ENCODE results near the gene PPEF2.

The PPEF2 gene

GRCh38 chr4:75881476-75881875 is 20.8 kb downstream of the PPEF2 start:
- H3K9me2 ChIP-seq (replicated peaks; ENCODE audit: insufficient read depth, low read length) = no peaks in the 10 kb centered on the region
- no peaks in the 10 kb centered on the region for H3K9me3 ChIP-seq (replicated peaks; ENCODE audit: insufficient read depth, low read length)
- no peaks in the 10 kb centered on the region for H3F3A ChIP-seq (ENCODE audit: insufficient read depth, low read length)
- DNase-seq = no peak
- no peak overlapping the region for H3K4me2 ChIP-seq (ENCODE audit: low read depth, low read length)
- no peak overlapping the region for H2AFZ ChIP-seq (ENCODE audit: low read length)
- no peaks in the 10 kb centered on the region for H3K4me1 ChIP-seq (ENCODE audit: low read length)
- H3K4me3 ChIP-seq (ENCODE audit: low read length) = no peak overlapping the region
- no peaks in the 10 kb centered on the region for H4K20me1 ChIP-seq (ENCODE audit: insufficient read depth, low read length)
- H3K9ac ChIP-seq (ENCODE audit: low read length) = no peak overlapping the region
- TF ChIP-seq EZH2 (optimal IDR thresholded peaks at IDR 0.05; ENCODE audit: low read depth, low read length) = no peak
- no peak for TF ChIP-seq EZH2phosphoT487 (IDR thresholded peaks at IDR 0.05; ENCODE audit: low read length)
- TF ChIP-seq CTCF (IDR thresholded peaks at IDR 0.05; ENCODE audit: low read length) = no peak
- no peaks in the 10 kb centered on the region for H3K36me3 ChIP-seq (replicated peaks; ENCODE audit: insufficient read depth, low read length)
- no peak overlapping the region for H3K27ac ChIP-seq (ENCODE audit: low read length)
- H3K79me2 ChIP-seq (ENCODE audit: low read length) = no peaks in the 10 kb centered on the region
- no peaks in the 10 kb centered on the region for H3K27me3 ChIP-seq (replicated peaks; ENCODE audit: insufficient read depth, low read length)

- Histone ChIP-seq H3K4me1 (ENCODE audit: low read length) (no peaks in the 10 kb centered on the region), H3K4me2 (ENCODE audit: low read depth, low read length) (no peak overlapping the region), H3F3A (ENCODE audit: insufficient read depth, low read length) (no peaks in the 10 kb centered on the region), H3K36me3 (replicated peaks; ENCODE audit: insufficient read depth, low read length) (no peaks in the 10 kb centered on the region), H3K4me3 (ENCODE audit: low read length) (no peak overlapping the region), H3K9ac (ENCODE audit: low read length) (no peak overlapping the region), H3K27ac (ENCODE audit: low read length) (no peak overlapping the region), H3K9me2 (replicated peaks; ENCODE audit: insufficient read depth, low read length) (no peaks in the 10 kb centered on the region), H2AFZ (ENCODE audit: low read length) (no peak overlapping the region), H3K9me3 (replicated peaks; ENCODE audit: insufficient read depth, low read length) (no peaks in the 10 kb centered on the region), H3K79me2 (ENCODE audit: low read length) (no peaks in the 10 kb centered on the region), H4K20me1 (ENCODE audit: insufficient read depth, low read length) (no peaks in the 10 kb centered on the region), H3K27me3 (replicated peaks; ENCODE audit: insufficient read depth, low read length) (no peaks in the 10 kb centered on the region)
- TF ChIP-seq EZH2phosphoT487 (IDR thresholded peaks at IDR 0.05; ENCODE audit: low read length) (no peak), CTCF (IDR thresholded peaks at IDR 0.05; ENCODE audit: low read length) (no peak), EZH2 (optimal IDR thresholded peaks at IDR 0.05; ENCODE audit: low read depth, low read length) (no peak)
- DNase-seq = no peak
These were observed 22.0 kb downstream of the PPEF2 start for GRCh38 chr4:75880278-75880677.

- no peaks in the 10 kb centered on the region for H3F3A ChIP-seq (ENCODE audit: insufficient read depth, low read length)
- DNase-seq = no peak
- no peak overlapping the region for H3K4me2 ChIP-seq (ENCODE audit: low read depth, low read length)
- TF ChIP-seq EZH2 (optimal IDR thresholded peaks at IDR 0.05; ENCODE audit: low read depth, low read length) (no peak), CTCF (IDR thresholded peaks at IDR 0.05; ENCODE audit: low read length) (no peak), EZH2phosphoT487 (IDR thresholded peaks at IDR 0.05; ENCODE audit: low read length) (no peak)
- no peaks in the 10 kb centered on the region for H3K36me3 ChIP-seq (replicated peaks; ENCODE audit: insufficient read depth, low read length)
- no peaks in the 10 kb centered on the region for H3K27me3 ChIP-seq (replicated peaks; ENCODE audit: insufficient read depth, low read length)
- H3K4me3 ChIP-seq (ENCODE audit: low read length) = no peak overlapping the region
- H3K4me1 ChIP-seq (ENCODE audit: low read length) = no peaks in the 10 kb centered on the region
- H3K27ac ChIP-seq (ENCODE audit: low read length) = no peak overlapping the region
- no peak overlapping the region for H2AFZ ChIP-seq (ENCODE audit: low read length)
- H3K9ac ChIP-seq (ENCODE audit: low read length) = no peak overlapping the region
- no peaks in the 10 kb centered on the region for H3K9me2 ChIP-seq (replicated peaks; ENCODE audit: insufficient read depth, low read length)
- no peaks in the 10 kb centered on the region for H3K79me2 ChIP-seq (ENCODE audit: low read length)
- H4K20me1 ChIP-seq (ENCODE audit: insufficient read depth, low read length) = no peaks in the 10 kb centered on the region
- H3K9me3 ChIP-seq (replicated peaks; ENCODE audit: insufficient read depth, low read length) = no peaks in the 10 kb centered on the region
These were observed 24.0 kb downstream of the PPEF2 start for GRCh38 chr4:75878246-75878756.
